GM11168 (cell line): Measurements from ENCODE around the gene HSPD1.

ENCODE experiments used
- in situ Hi-C: fragments of 300-500 bp; cut with MboI; formaldehyde crosslinking; loops from one replicate; pipeline ENCODE4 v1.12.0; 2022; ENCODE audit warnings: low sequenced_read_pairs; ENCODE audit not compliant: unreplicated experiment

Gene HSPD1

GRCh38 chr2:197446844-197447243 is 52.8 kb downstream of the HSPD1 start:
- in situ Hi-C loops, result no loop called here

- in situ Hi-C loops, result no loop called here
These were observed 53.9 kb downstream of the HSPD1 start for GRCh38 chr2:197445746-197446145.

GRCh38 chr2:197442857-197443256 is 56.8 kb downstream of the HSPD1 start:
- in situ Hi-C loops, result no loop called here

- in situ Hi-C loops, result no loop called here
These were observed 62.3 kb downstream of the HSPD1 start for GRCh38 chr2:197437380-197437779.
